Measurements from ENCODE around the gene DCX. TPM values are rescaled to one million over a fixed set of nuclear protein-coding genes. Genes with fewer than 3 reads are reported as not detected.

DCX gene
- total RNA-seq, 1 experiment from 2014 or later: 0.13 TPM

GRCh38 chrX:111394569-111394968 lies 17.4 kb downstream of the DCX start:
- ATAC-seq (no peak), DNase-seq (ENCODE audit: low read depth, low spot score) (no peak)
- Histone ChIP-seq H3K4me1 (ENCODE audit: control insufficient read depth, insufficient read depth, low read length) (no peaks in the 10 kb centered on the region), H3K4me3 (ENCODE audit: low read depth in 2 of 2, low read length in 2 of 2) (no peak overlapping the region), H3K36me3 (ENCODE audit: control insufficient read depth, insufficient read depth, low read length) (no peaks in the 10 kb centered on the region), H3K27me3 (ENCODE audit: control insufficient read depth, insufficient read depth, low read length) (no peaks in the 10 kb centered on the region), H3K9me3 (ENCODE audit: control insufficient read depth, insufficient read depth, low read depth, low read length) (no peaks in the 10 kb centered on the region), H3K27ac (ENCODE audit: low read length) (no peak overlapping the region)
- in situ Hi-C loops (cut with HindIII; ENCODE audit: low pct_unique_long_range_greater_than_20kb, low sequenced_read_pairs) (no loop called here), intact Hi-C loops (cut with micrococcal nuclease; ENCODE audit: unreplicated experiment) (no loop called here)
- POLR2A ChIA-PET: no interaction called here
- TF ChIP-seq TCF7L2 (IDR thresholded peaks at IDR 0.05; ENCODE audit: low read depth, low read length) (no peak), POLR2AphosphoS5 (IDR thresholded peaks at IDR 0.05; ENCODE audit: low read depth, low read length) (no peak), SIN3A (IDR thresholded peaks at IDR 0.05; ENCODE audit: borderline replicate concordance, insufficient read depth, low read depth, low read length) (no peak), REST (IDR thresholded peaks at IDR 0.05; ENCODE audit: insufficient read depth in 1 of 2, low read depth in 2 of 2, low read length in 1 of 2) (no peak)
- TF ChIP-seq, protein P1, sequence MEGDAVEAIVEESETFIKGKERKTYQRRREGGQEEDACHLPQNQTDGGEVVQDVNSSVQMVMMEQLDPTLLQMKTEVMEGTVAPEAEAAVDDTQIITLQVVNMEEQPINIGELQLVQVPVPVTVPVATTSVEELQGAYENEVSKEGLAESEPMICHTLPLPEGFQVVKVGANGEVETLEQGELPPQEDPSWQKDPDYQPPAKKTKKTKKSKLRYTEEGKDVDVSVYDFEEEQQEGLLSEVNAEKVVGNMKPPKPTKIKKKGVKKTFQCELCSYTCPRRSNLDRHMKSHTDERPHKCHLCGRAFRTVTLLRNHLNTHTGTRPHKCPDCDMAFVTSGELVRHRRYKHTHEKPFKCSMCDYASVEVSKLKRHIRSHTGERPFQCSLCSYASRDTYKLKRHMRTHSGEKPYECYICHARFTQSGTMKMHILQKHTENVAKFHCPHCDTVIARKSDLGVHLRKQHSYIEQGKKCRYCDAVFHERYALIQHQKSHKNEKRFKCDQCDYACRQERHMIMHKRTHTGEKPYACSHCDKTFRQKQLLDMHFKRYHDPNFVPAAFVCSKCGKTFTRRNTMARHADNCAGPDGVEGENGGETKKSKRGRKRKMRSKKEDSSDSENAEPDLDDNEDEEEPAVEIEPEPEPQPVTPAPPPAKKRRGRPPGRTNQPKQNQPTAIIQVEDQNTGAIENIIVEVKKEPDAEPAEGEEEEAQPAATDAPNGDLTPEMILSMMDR (IDR thresholded peaks at IDR 0.05): no peak
- CTCF ChIA-PET: no interaction called here
- BruUV-seq (replicated peaks): no TSS peak

GRCh38 chrX:111387470-111388070 lies 24.4 kb downstream of the DCX start:
- no peaks in the 10 kb centered on the region for H3K9me3 ChIP-seq (ENCODE audit: control insufficient read depth, insufficient read depth, low read depth, low read length)
- no peak overlapping the region for H3K4me3 ChIP-seq (ENCODE audit: low read depth in 2 of 2, low read length in 2 of 2)
- intact Hi-C loops (cut with micrococcal nuclease; ENCODE audit: unreplicated experiment): no loop called here
- ATAC-seq (no peak), DNase-seq (ENCODE audit: low read depth, low spot score) (no peak)
- ChIA-PET POLR2A (no interaction called here), CTCF (no interaction called here)
- in situ Hi-C loops (cut with HindIII; ENCODE audit: low pct_unique_long_range_greater_than_20kb, low sequenced_read_pairs): no loop called here
- H3K36me3 ChIP-seq (ENCODE audit: control insufficient read depth, insufficient read depth, low read length): no peaks in the 10 kb centered on the region
- no peaks in the 10 kb centered on the region for H3K4me1 ChIP-seq (ENCODE audit: control insufficient read depth, insufficient read depth, low read length)
- H3K27ac ChIP-seq (ENCODE audit: low read length): no peak overlapping the region
- H3K27me3 ChIP-seq (ENCODE audit: control insufficient read depth, insufficient read depth, low read length): no peaks in the 10 kb centered on the region
- BruUV-seq (replicated peaks): no TSS peak
- TF ChIP-seq TCF7L2 (IDR thresholded peaks at IDR 0.05; ENCODE audit: low read depth, low read length) (no peak), REST (IDR thresholded peaks at IDR 0.05; ENCODE audit: insufficient read depth in 1 of 2, low read depth in 2 of 2, low read length in 1 of 2) (no peak), POLR2AphosphoS5 (IDR thresholded peaks at IDR 0.05; ENCODE audit: low read depth, low read length) (no peak), SIN3A (IDR thresholded peaks at IDR 0.05; ENCODE audit: borderline replicate concordance, insufficient read depth, low read depth, low read length) (no peak)
- TF ChIP-seq, protein P1 (IDR thresholded peaks at IDR 0.05): no peak

Data from Panc1 (cell line).